Measurements from ENCODE around the gene MYO9A.

The MYO9A gene

DNA sequence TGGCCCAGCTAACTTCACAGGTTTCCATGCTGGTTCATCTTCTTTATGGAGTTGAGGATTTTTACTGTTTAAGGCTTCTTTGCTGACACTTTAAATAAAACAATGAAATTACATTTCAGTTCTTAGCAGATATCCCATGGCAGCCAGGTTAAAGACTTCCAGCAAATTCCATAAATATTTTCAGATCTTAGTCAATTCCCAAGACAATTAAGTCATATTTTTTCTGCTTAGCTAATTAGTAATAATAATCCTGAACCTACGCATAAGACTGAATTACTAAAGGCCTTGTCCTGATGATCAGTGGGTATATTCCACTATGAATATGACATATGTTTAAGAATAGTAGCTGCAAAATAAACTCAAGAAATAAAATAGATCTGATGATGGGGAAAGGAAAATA is 224.3 kb downstream of the MYO9A start:
- ATAC-seq (ENCODE audit: insufficient read depth, low read depth) (no peak), DNase-seq (no peak)
- Histone ChIP-seq H3K9ac (ENCODE audit: low read depth, low read length) (no peak overlapping the region), H3K27ac (ENCODE audit: low read length) (no peak overlapping the region), H3K27me3 (ENCODE audit: insufficient read depth, low read length, poor library complexity) (no peaks in the 10 kb centered on the region), H3K79me2 (ENCODE audit: insufficient read depth, low read length) (no peaks in the 10 kb centered on the region), H3K36me3 (ENCODE audit: insufficient read depth, low read length) (peaks cover 7% of the 10 kb centered on the region), H2AFZ (ENCODE audit: low read depth, low read length) (no peak overlapping the region), H3K4me3 (ENCODE audit: low read depth in 1 of 2, low read length in 2 of 2) (no peak overlapping the region), H3K4me2 (ENCODE audit: insufficient read depth, low read length) (no peak overlapping the region), H3K4me1 (ENCODE audit: insufficient read depth, low read length) (no peaks in the 10 kb centered on the region), H4K20me1 (ENCODE audit: insufficient read depth, low read length) (no peaks in the 10 kb centered on the region), H3K9me3 (ENCODE audit: insufficient read depth, low read length, severe bottlenecking) (no peaks in the 10 kb centered on the region)
- TF ChIP-seq EZH2 (IDR thresholded peaks at IDR 0.05; ENCODE audit: borderline replicate concordance, low read depth, low read length, severe bottlenecking) = no peak
- TF ChIP-seq, protein P1, sequence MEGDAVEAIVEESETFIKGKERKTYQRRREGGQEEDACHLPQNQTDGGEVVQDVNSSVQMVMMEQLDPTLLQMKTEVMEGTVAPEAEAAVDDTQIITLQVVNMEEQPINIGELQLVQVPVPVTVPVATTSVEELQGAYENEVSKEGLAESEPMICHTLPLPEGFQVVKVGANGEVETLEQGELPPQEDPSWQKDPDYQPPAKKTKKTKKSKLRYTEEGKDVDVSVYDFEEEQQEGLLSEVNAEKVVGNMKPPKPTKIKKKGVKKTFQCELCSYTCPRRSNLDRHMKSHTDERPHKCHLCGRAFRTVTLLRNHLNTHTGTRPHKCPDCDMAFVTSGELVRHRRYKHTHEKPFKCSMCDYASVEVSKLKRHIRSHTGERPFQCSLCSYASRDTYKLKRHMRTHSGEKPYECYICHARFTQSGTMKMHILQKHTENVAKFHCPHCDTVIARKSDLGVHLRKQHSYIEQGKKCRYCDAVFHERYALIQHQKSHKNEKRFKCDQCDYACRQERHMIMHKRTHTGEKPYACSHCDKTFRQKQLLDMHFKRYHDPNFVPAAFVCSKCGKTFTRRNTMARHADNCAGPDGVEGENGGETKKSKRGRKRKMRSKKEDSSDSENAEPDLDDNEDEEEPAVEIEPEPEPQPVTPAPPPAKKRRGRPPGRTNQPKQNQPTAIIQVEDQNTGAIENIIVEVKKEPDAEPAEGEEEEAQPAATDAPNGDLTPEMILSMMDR (IDR thresholded peaks at IDR 0.05; ENCODE audit: borderline replicate concordance, extremely low read depth, low read length, poor library complexity, severe bottlenecking) = no peak

DNA sequence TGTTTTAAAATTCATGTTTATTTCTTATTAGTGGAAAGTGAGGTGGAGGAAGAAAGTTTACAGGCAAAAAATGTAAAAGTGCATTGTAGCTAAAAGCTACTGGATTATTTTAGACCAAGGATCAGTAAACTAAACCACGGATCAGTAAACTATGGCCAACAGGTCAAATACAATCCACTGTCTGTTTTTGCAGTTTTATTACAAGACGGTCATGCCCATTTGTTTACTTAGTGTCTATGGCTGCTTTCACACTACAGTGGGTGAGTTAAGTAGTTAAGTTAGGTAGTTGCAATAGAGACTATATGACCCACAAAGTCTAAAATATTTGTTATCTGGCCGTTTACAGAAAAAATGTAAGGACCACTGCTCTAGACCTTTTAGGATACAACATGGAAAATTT is 225.6 kb downstream of the MYO9A start:
- H3K4me2 ChIP-seq (ENCODE audit: insufficient read depth, low read length) = no peak overlapping the region
- no peaks in the 10 kb centered on the region for H4K20me1 ChIP-seq (ENCODE audit: insufficient read depth, low read length)
- TF ChIP-seq EZH2 (IDR thresholded peaks at IDR 0.05; ENCODE audit: borderline replicate concordance, low read depth, low read length, severe bottlenecking) = no peak
- TF ChIP-seq, protein P1 (IDR thresholded peaks at IDR 0.05; ENCODE audit: borderline replicate concordance, extremely low read depth, low read length, poor library complexity, severe bottlenecking) = no peak
- no peak overlapping the region for H3K9ac ChIP-seq (ENCODE audit: low read depth, low read length)
- H3K79me2 ChIP-seq (ENCODE audit: insufficient read depth, low read length) = no peaks in the 10 kb centered on the region
- peaks cover 7% of the 10 kb centered on the region for H3K36me3 ChIP-seq (ENCODE audit: insufficient read depth, low read length)
- H3K27me3 ChIP-seq (ENCODE audit: insufficient read depth, low read length, poor library complexity) = no peaks in the 10 kb centered on the region
- H3K27ac ChIP-seq (ENCODE audit: low read length) = no peak overlapping the region
- DNase-seq = no peak
- no peaks in the 10 kb centered on the region for H3K4me1 ChIP-seq (ENCODE audit: insufficient read depth, low read length)
- H3K9me3 ChIP-seq (ENCODE audit: insufficient read depth, low read length, severe bottlenecking) = no peaks in the 10 kb centered on the region
- no peak for ATAC-seq (ENCODE audit: insufficient read depth, low read depth)
- no peak overlapping the region for H3K4me3 ChIP-seq (ENCODE audit: low read depth in 1 of 2, low read length in 2 of 2)
- H2AFZ ChIP-seq (ENCODE audit: low read depth, low read length) = no peak overlapping the region

DNA sequence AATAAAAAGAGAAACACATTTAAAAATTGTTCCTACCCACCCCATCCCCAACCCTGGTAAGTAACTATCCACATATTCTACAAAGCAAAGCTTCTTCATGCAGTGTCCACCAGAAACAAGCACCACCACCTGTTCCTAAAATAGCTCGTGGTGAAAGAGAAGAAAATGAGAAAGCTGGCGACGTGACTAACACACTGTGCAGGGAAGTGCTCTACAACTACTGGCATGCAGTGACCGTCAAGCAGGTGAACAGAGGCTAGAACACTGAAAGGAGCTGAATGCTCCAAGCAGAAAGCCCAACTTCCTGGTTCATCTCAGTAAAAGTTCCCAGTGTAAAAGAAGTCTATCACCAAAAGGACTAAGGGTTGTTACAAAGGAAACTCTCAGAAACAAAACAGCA is 226.9 kb downstream of the MYO9A start:
- H3K79me2 ChIP-seq (ENCODE audit: insufficient read depth, low read length) = no peaks in the 10 kb centered on the region
- TF ChIP-seq EZH2 (IDR thresholded peaks at IDR 0.05; ENCODE audit: borderline replicate concordance, low read depth, low read length, severe bottlenecking) = no peak
- TF ChIP-seq, protein P1 (IDR thresholded peaks at IDR 0.05; ENCODE audit: borderline replicate concordance, extremely low read depth, low read length, poor library complexity, severe bottlenecking) = no peak
- DNase-seq (no peak), ATAC-seq (ENCODE audit: insufficient read depth, low read depth) (no peak)
- no peak overlapping the region for H3K4me2 ChIP-seq (ENCODE audit: insufficient read depth, low read length)
- no peaks in the 10 kb centered on the region for H4K20me1 ChIP-seq (ENCODE audit: insufficient read depth, low read length)
- H3K27me3 ChIP-seq (ENCODE audit: insufficient read depth, low read length, poor library complexity) = no peaks in the 10 kb centered on the region
- H2AFZ ChIP-seq (ENCODE audit: low read depth, low read length) = no peak overlapping the region
- H3K9ac ChIP-seq (ENCODE audit: low read depth, low read length) = no peak overlapping the region
- peaks cover 7% of the 10 kb centered on the region for H3K36me3 ChIP-seq (ENCODE audit: insufficient read depth, low read length)
- no peaks in the 10 kb centered on the region for H3K9me3 ChIP-seq (ENCODE audit: insufficient read depth, low read length, severe bottlenecking)
- H3K4me1 ChIP-seq (ENCODE audit: insufficient read depth, low read length) = no peaks in the 10 kb centered on the region
- H3K27ac ChIP-seq (ENCODE audit: low read length) = no peak overlapping the region
- no peak overlapping the region for H3K4me3 ChIP-seq (ENCODE audit: low read depth in 1 of 2, low read length in 2 of 2)

- Histone ChIP-seq H3K9ac (ENCODE audit: low read depth, low read length) (no peak overlapping the region), H2AFZ (ENCODE audit: low read depth, low read length) (no peak overlapping the region), H3K4me2 (ENCODE audit: insufficient read depth, low read length) (no peak overlapping the region), H3K27ac (ENCODE audit: low read length) (no peak overlapping the region), H3K4me1 (ENCODE audit: insufficient read depth, low read length) (no peaks in the 10 kb centered on the region), H3K79me2 (ENCODE audit: insufficient read depth, low read length) (no peaks in the 10 kb centered on the region), H3K36me3 (ENCODE audit: insufficient read depth, low read length) (peaks cover 7% of the 10 kb centered on the region), H3K9me3 (ENCODE audit: insufficient read depth, low read length, severe bottlenecking) (no peaks in the 10 kb centered on the region), H3K27me3 (ENCODE audit: insufficient read depth, low read length, poor library complexity) (no peaks in the 10 kb centered on the region), H3K4me3 (ENCODE audit: low read depth in 1 of 2, low read length in 2 of 2) (no peak overlapping the region), H4K20me1 (ENCODE audit: insufficient read depth, low read length) (no peaks in the 10 kb centered on the region)
- TF ChIP-seq EZH2 (IDR thresholded peaks at IDR 0.05; ENCODE audit: borderline replicate concordance, low read depth, low read length, severe bottlenecking) = no peak
- TF ChIP-seq, protein P1 (IDR thresholded peaks at IDR 0.05; ENCODE audit: borderline replicate concordance, extremely low read depth, low read length, poor library complexity, severe bottlenecking) = no peak
- DNase-seq = no peak
- ATAC-seq (ENCODE audit: insufficient read depth, low read depth) = no peak
These were observed 228.0 kb downstream of the MYO9A start for GRCh38 chr15:71889947-71890346.
